BE2C (cell line): ENCODE results near the gene MRPL34.
A peak's percentile ranks its signal among the peaks of the same experiment; 100 is the strongest.

Source experiments
- DNase-seq: peaks from one replicate; pipeline ENCODE4 v3.0.0-alpha.2; 2020
- H3K27me3 ChIP-seq: fragments of 250-450 bp; sonication (Bioruptor Pico); 2 replicates; pipeline ENCODE4 v1.5.1; 2020; ENCODE audit warnings: mild to moderate bottlenecking
- H3K36me3 ChIP-seq: fragments of 250-450 bp; sonication (Bioruptor Pico); 2 replicates; pipeline ENCODE4 v1.5.1; 2020; ENCODE audit warnings: mild to moderate bottlenecking
- H3K4me1 ChIP-seq: fragments of 250-450 bp; sonication (Bioruptor Pico); 2 replicates; pipeline ENCODE4 v1.5.1; 2020
- H3K4me3 ChIP-seq: 2 replicates; pipeline ENCODE4 v1.5.1; 2011; ENCODE audit warnings: low read depth, low read length
- H3K9me3 ChIP-seq: fragments of 250-450 bp; sonication (Bioruptor Pico); 2 replicates; pipeline ENCODE4 v1.5.1; 2020
- TF ChIP-seq, protein P1 (sequence below): IDR thresholded peaks from 2 replicates; pipeline ENCODE4 v1.5.1; 2012; ENCODE audit warnings: mild to moderate bottlenecking, low read depth, low read length

Gene MRPL34

DNA sequence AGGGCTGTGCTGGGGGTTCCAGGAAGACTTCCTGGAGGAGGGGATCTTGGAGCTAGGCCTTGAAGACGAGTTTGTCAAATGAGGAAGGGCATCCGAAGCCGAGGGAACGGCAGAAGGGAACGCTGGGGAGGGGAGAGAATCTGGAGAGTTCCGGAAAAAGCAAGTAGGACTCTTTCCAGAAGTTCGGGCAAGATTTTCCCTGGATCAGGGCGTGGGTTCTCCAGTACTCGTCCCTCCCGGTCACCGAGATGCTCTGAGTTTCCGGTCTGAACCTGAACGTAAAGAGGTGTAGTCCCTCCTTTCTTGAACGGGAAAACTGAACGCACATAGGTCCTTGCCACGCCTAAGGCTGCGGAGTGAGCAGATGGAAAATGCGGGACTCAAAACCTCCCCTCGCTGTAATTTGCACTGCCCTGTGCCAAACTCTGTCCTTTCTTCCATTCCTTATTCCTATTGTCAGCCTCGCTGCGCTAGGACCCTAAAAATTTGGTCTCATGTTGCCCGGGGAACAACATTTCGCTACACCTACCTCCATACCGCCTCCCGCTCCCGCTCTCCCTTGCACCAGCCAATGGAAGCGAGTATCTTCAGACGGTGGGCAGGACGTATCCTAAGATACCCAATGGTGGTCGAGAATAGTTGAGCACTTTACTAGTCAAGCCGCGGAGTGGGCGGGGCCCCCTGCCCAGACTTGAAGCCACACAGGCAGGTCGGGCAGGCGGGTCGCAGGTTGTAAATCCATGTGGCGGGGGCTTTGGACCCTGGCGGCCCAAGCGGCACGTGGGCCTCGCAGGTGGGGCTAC lies 31.4 kb downstream of the MRPL34 start, which contains the start of gene GTPBP3:
Gene GTPBP3 (plus strand): TSS at position 682 of the 803 bp plus-strand sequence. CDS start 59 bp downstream, at position 741.
- H3K4me3 ChIP-seq = peak within 1 kb of the TSS; percentile 92

DNA sequence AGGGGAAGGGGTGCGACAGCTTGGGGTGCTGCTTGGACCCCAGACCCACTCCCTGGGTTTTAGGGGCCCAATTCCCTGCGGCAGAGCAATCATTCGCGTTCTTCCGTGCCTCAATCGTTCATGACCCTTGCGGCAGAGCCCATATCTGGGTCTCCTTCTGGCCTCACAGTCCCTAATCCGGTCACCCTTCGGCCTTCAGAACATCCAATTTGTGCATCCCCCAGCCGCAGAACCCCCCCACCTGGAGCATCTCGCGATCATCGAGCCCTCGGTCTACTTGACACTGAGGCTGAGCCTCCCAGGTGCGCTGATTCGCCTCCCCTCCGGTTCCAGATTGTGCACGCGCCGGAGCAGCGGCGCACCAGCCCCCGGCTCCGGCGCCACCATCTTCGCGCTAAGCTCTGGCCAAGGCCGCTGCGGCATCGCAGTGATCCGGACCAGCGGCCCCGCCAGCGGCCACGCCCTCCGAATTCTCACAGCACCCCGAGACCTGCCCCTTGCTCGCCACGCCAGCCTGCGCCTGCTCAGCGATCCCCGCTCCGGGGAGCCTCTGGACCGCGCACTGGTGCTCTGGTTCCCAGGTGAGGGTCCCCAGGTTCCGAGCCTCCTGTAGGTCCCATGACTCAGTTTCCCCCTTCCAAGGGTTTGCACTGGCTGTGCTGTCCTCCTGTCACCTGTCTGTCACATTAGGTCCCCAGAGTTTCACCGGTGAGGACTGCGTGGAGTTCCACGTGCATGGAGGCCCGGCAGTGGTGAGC lies 32.2 kb downstream of the MRPL34 start:
- H3K4me1 ChIP-seq = no peaks in the 10 kb centered on the region
- peak; percentile 33 for DNase-seq
- H3K27me3 ChIP-seq = no peaks in the 10 kb centered on the region
- no peaks in the 10 kb centered on the region for H3K9me3 ChIP-seq
- TF ChIP-seq, protein P1, sequence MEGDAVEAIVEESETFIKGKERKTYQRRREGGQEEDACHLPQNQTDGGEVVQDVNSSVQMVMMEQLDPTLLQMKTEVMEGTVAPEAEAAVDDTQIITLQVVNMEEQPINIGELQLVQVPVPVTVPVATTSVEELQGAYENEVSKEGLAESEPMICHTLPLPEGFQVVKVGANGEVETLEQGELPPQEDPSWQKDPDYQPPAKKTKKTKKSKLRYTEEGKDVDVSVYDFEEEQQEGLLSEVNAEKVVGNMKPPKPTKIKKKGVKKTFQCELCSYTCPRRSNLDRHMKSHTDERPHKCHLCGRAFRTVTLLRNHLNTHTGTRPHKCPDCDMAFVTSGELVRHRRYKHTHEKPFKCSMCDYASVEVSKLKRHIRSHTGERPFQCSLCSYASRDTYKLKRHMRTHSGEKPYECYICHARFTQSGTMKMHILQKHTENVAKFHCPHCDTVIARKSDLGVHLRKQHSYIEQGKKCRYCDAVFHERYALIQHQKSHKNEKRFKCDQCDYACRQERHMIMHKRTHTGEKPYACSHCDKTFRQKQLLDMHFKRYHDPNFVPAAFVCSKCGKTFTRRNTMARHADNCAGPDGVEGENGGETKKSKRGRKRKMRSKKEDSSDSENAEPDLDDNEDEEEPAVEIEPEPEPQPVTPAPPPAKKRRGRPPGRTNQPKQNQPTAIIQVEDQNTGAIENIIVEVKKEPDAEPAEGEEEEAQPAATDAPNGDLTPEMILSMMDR = no peak
- no peaks in the 10 kb centered on the region; the same call in 1 of the 2 replicates for H3K36me3 ChIP-seq
- H3K4me3 ChIP-seq = peak overlapping the region; percentile 92

More for the DNA sequence above, 31.4 kb downstream of the MRPL34 start, which contains the start of gene GTPBP3:
- Histone ChIP-seq H3K36me3 (no peaks in the 10 kb centered on the region; the same call in 1 of the 2 replicates), H3K4me1 (no peaks in the 10 kb centered on the region; the same call in 1 of the 2 replicates), H3K9me3 (no peaks in the 10 kb centered on the region), H3K27me3 (no peaks in the 10 kb centered on the region)
- DNase-seq = peak; percentile 99
- TF ChIP-seq, protein P1 = no peak

DNA sequence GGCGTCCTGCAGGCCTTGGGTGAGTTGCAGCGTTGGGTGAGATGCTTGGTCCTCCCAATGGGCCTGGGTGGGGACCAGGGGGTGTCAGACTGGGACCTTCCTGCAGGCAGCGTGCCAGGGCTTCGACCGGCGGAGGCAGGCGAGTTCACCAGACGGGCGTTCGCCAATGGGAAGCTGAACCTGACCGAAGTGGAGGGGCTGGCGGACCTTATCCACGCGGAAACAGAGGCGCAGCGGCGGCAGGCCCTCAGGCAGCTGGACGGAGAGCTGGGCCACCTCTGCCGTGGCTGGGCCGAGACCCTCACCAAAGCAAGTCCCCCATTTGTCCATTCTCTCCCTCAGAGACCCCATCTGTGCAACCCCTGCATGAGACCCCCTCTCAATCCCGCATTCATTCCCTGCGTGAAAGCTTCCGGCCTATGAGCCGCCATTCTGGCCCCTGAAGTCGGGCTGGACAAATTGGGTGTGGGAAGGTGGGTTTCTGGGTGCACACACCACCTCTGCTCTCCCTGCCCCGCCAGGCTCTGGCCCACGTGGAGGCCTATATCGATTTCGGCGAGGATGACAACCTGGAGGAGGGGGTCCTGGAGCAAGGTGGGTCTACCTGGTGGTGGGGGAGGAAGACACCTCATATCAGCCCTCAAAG lies 32.9 kb downstream of the MRPL34 start:
- Histone ChIP-seq H3K36me3 (no peaks in the 10 kb centered on the region; the same call in 1 of the 2 replicates), H3K4me3 (peak overlapping the region; percentile 92), H3K9me3 (no peaks in the 10 kb centered on the region), H3K4me1 (no peaks in the 10 kb centered on the region), H3K27me3 (no peaks in the 10 kb centered on the region)
- TF ChIP-seq, protein P1 = no peak
- DNase-seq = peak; percentile 17

DNA sequence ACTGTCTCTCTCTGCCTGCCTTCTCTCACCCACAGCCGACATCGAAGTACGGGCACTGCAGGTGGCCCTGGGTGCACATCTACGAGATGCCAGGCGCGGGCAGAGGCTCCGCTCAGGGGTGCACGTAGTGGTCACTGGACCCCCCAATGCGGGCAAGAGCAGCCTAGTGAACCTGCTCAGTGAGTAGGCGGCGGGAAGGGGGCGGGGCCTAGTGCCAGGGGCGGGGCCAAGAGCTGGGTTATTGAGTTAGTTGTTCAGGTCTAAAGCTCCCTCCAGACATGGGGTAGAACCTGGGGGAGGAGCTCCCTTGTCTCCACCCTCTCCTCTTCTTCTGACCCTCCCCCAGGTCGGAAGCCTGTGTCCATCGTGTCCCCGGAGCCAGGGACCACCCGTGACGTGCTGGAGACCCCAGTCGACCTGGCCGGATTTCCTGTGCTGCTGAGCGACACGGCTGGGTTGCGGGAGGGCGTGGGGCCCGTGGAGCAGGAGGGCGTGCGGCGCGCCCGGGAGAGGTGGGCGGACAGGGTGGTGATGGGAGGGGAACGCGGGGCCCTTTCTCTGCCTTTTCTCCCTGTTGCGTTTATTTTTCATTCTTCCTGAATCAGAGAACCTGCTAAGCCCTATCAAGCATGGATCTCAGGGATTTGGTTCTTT lies 33.5 kb downstream of the MRPL34 start:
- no peak overlapping the region for H3K4me3 ChIP-seq
- no peaks in the 10 kb centered on the region; the same call in 1 of the 2 replicates for H3K36me3 ChIP-seq
- H3K9me3 ChIP-seq = no peaks in the 10 kb centered on the region
- DNase-seq = peak; percentile 35
- TF ChIP-seq, protein P1 = no peak
- no peaks in the 10 kb centered on the region for H3K27me3 ChIP-seq
- no peaks in the 10 kb centered on the region for H3K4me1 ChIP-seq

DNA sequence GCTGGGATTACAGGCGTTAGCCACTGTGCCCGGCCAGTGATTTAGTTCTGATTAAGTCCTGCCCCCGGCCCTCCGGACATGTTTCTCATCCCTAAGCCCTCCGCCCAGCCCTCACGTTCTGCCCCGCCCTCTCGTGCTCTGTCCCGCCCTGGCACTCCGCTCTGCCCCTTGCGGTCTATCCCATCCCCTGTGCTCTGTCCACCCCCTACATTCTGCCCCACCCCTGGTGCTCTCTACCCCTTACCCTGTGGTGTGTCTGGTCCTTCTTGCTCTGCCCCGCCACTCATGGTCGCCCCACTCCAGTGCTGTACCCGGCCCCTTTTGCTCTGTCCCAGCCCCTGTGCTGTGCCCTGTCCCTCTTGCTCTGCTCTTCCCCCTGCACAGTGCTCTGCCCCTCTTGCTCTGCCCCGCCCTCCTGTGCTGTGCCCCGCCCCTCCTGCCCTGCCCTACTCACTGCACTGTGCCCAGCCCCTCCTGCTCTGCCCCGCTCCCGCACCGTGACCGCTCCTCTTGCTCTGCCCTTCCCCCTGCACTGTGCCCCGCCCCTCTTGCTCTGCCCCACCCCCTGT lies 34.7 kb downstream of the MRPL34 start:
- Histone ChIP-seq H3K9me3 (no peaks in the 10 kb centered on the region), H3K4me1 (no peaks in the 10 kb centered on the region), H3K36me3 (no peaks in the 10 kb centered on the region; the same call in 1 of the 2 replicates), H3K4me3 (no peak overlapping the region), H3K27me3 (no peaks in the 10 kb centered on the region)
- TF ChIP-seq, protein P1 = no peak
- no peak for DNase-seq
